HG03060 (cell line): Measurements from ENCODE around the gene MAP1A.
"Not testable (repeated sequence)": the region's sequence is repeated elsewhere in the genome, so short reads cannot be mapped to it uniquely, and the experiment has no call there.

ENCODE experiments used
- ATAC-seq: cut with Tn5 transposase; IDR thresholded peaks from one replicate; pipeline ENCODE4 v1.9.1; 2021; ENCODE audit warnings: low read depth, moderate number of reproducible peaks; ENCODE audit not compliant: unreplicated experiment

MAP1A gene

DNA sequence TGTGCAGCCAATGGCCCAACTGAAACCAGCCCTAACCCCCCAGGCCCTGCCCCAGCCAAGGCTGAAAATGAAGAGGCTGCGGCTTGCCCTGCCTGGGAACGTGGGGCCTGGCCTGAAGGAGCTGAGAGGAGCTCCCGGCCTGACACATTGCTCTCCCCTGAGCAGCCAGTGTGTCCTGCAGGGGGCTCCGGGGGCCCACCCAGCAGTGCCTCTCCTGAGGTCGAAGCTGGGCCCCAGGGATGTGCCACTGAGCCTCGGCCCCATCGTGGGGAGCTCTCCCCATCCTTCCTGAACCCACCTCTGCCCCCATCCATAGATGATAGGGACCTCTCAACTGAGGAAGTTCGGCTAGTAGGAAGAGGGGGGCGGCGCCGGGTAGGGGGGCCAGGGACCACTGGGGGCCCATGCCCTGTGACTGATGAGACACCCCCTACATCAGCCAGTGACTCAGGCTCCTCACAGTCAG is 11.2 kb downstream of the MAP1A start:
- ATAC-seq: no peak

GRCh38 chr15:43529141-43529540 is 11.7 kb downstream of the MAP1A start:
- ATAC-seq: no peak

GRCh38 chr15:43529587-43530345 is 12.4 kb downstream of the MAP1A start:
- no peak for ATAC-seq

DNA sequence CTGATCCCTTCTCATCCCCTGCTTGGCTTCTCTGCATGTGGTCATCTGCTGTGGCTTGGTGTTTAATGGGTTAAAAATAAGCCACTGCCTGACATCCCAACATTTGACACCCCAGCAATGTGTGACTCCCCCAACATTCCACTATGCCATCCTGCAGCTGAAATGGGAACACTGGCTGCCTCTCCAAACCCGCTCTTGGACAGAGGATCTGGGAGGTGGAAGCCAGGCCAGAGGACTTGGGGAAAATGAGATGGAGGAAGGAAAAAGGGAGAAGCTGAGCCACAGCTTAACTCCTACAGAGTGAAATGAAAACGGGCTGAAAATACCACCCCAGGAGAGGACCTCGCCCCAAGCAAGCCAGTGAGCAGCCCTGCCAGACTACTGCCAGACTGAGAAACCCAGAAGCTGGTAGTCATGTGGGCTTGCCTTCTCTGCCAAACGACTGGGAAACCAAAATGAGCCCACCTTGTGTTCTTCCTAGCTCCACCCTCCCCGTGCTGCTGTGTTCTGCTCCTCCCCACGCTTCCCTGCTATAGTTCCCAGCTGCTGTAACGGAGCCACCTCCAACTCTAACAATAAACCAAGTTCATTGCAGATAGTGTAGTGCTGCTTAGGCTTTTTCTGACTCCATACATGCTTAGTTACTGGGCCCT is 13.7 kb downstream of the MAP1A start:
- ATAC-seq: no peak

GRCh38 chr15:43532826-43533225 is 15.4 kb downstream of the MAP1A start:
- ATAC-seq: not testable (repeated sequence)

DNA sequence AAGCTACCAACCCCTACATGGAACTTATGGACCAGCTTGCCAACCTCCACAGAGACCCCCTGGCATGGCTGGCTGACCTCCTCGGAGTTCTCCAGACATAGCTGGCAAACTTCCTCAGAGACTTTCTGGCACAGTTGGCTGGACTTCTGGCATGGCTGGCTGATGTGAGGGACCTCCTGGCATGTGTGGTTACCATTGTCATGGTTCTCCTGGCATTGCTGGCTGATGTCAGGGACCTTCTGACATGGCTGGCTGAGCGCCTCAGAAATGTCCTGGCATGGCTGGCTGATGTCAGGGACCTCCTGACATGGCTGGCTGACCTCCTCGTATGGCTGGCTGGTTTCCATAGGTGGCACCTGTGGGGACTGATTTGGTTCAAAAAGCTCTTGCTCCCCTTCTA is 17.5 kb downstream of the MAP1A start:
- no peak for ATAC-seq

- ATAC-seq: no peak
Observed at GRCh38 chr15:43538091-43538490, 20.7 kb downstream of the MAP1A start.

DNA sequence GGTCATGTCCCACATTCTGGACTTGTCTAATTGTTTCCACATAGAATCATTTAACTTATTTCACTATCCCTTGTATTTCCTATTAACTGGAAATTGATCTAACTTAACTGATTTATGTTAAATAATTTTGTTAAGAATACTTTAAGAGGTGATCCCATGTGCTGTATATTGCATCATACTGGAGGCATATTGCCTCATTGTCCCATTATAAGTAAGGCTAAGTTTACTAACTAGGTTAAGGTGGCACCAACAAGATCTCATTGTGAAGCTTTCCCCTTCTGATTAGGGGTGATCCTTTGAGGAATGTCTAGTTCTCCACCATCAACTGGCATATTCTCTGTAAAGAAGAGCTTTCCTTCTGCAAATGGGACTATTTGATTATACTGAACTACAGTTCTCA is 24.4 kb downstream of the MAP1A start:
- ATAC-seq: no peak

GRCh38 chr15:43544266-43544665 is 26.9 kb downstream of the MAP1A start:
- no peak for ATAC-seq

GRCh38 chr15:43545426-43545825 is 28.0 kb downstream of the MAP1A start:
- no peak for ATAC-seq

- no peak for ATAC-seq
Observed at GRCh38 chr15:43547539-43547938, 30.1 kb downstream of the MAP1A start.

DNA sequence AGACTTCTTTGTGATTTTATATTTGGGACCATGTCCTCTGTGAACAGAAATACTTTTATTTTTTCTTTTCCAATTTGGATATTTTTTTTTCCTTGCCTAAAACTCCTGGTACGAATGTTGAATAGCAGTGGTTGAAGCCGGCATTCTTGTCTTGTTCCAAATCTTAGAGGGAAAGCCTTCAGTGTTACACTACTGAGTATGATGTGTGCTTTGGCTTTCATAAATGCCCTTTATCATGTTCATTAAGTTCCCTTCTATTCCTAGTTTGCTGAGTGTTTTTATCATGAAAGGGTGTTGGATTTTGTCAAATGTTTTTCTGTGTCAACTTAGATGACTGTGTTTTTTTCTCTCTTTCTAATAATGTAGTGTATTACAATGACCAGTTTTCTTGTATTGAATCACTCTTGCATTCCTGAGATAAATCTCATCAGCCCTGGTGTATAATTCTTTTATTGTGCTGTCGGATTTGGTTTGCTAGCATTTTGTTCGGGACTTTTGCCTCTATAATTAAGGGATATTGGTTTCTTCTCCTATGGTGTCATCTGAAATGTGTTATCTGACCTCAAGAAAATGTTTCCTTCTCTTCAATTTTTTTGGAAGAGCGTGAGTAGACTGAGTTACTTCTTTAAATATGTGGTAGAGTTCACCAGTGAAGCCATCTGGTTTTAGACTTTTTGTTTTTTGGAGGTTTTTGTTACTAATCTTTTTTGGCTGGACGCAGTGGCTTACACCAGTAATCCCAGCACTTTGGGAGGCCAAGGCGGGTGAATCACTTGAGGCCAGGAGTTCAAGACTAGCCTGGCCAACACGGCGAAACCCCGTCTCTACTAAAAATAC is 33.3 kb downstream of the MAP1A start:
- no peak for ATAC-seq

GRCh38 chr15:43552256-43552655 is 34.8 kb downstream of the MAP1A start:
- no peak for ATAC-seq

DNA sequence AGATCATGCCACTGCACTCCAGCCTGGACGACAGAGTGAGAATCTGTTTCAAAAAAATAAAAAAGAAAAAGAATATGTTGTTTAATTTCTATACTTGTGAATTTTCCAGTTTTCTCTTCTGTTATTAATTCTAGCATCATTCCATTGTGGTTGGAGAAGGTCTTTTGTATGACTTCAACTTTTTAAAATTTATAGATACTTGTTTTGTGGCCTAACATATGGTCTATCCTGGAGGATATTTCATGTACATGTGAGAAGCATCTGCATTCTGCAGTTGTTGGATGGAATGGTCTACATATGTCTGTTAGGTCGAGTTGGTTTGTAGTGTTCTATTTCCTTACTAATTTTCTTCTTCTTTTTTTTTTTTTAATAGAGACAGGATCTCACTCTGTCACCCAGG is 35.6 kb downstream of the MAP1A start:
- ATAC-seq: no peak

DNA sequence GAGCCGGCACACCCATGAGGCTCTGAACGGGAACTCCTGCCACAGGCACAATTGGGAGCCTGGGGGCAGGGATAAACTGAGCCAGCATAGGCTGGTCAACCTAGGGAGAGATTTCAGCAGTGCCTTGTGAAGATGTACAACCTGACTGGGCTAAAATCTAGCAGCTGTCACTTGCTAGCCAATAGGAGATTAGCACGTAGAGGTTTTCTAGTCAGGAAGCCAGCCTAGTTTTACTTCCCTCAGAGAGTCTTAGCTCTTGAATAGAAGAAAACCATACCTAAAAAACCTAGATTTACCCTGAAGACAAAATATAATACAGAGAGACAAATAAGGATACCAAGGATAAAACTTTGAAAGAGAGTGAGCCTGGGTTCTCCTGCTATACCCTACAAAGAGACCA is 45.3 kb downstream of the MAP1A start:
- ATAC-seq: not testable (repeated sequence)

GRCh38 chr15:43563793-43564192 is 46.4 kb downstream of the MAP1A start:
- not testable (repeated sequence) for ATAC-seq

- ATAC-seq: not testable (repeated sequence)
Observed at GRCh38 chr15:43566615-43567014, 49.2 kb downstream of the MAP1A start.

DNA sequence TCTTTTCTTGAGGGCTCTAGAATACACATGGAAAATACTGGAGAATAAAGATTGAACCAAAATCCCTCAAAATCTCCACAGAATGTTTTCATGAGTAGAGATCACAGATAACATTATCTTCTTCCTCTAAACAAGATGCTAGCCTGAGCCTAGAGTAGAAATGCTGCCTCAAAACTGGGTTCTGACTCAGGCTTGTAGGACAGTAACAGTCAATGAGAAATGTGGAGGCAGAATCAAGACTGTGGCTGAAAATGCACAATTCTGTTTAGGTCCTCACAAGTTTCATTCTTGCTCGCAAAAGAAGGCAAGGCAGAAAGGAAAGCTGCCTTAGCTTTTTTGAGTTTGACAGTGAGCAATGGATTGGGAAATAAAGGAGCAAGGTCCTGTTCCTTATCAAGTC is 57.2 kb downstream of the MAP1A start:
- not testable (repeated sequence) for ATAC-seq
